GM12874 (cell line): ENCODE measurements around the gene M1AP.

ENCODE experiments used
- CTCF ChIP-seq: IDR thresholded peaks from 2 replicates; pipeline ENCODE4 v1.5.1; 2011; ENCODE audit warnings: low read depth, mild to moderate bottlenecking, control low read depth, low read length, moderate library complexity; ENCODE audit not compliant: insufficient read depth

The M1AP gene

GRCh38 chr2:74548285-74548899 lies 99.7 kb downstream of the M1AP start:
- TF ChIP-seq CTCF: no peak

GRCh38 chr2:74546004-74546403 lies 102.1 kb downstream of the M1AP start:
- TF ChIP-seq CTCF: no peak

DNA sequence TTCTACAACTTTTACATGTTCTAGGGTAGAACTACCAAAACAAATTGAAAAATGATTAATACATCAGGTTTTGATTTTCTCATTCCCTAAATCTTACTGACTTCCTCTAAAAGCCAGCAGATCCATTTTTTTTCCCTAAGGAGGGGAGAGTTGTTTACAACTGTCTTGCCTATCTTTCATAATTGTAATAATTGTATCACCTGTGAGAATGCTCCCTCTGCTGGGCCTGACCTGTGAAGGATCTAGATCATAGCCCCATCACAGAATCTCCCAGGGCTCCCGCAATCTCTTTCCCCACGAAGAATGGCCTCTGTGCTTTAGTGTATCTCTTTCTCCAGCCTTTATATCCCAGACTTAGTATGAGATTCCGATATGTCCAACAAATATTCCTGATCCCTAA lies 103.5 kb downstream of the M1AP start:
- TF ChIP-seq CTCF: peak; percentile 28; the same call in 1 of the 2 replicates

DNA sequence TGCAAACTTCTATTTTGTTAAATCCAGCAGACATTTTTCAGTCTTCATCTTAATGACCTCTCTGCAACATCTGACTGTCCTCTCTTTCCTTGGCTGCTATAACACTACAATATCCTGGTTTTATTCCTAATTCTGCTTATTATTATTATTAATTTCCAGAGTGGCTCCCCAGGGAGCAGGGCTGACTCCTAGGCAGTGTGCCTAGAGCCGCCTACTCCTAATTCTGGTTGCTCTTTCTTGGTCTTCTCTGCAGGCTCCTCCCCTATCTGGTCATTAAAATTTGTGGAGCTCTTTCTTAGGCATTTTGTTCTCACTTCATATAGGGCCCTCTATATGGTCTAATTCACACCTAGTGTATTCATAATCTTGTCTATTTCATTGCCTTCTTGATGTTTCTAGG lies 105.2 kb downstream of the M1AP start:
- no peak for TF ChIP-seq CTCF

GRCh38 chr2:74540291-74540690 lies 107.8 kb downstream of the M1AP start:
- TF ChIP-seq CTCF: no peak

DNA sequence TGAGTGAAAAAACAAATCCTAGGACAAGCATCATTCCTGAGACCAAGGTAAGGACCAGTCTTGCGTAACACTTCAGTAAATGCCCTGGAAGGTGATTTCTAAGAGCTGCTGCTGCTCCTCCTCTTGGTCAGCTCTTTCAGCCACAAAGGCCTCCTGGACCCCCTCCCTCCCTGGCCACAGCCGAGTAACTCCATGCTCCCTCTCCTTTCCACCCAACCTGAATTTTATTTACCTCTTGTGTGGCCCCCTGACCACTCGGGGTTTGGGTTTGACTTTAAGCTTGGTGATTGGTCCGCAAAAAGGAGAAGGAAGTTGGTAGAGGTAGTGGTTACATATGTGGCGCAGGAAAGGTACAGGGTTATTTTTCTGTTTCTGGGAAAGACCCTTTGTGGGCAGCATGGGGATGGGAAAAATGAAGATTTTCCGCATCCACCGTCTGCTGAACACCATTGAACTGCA lies 109.2 kb downstream of the M1AP start:
- no peak for TF ChIP-seq CTCF

DNA sequence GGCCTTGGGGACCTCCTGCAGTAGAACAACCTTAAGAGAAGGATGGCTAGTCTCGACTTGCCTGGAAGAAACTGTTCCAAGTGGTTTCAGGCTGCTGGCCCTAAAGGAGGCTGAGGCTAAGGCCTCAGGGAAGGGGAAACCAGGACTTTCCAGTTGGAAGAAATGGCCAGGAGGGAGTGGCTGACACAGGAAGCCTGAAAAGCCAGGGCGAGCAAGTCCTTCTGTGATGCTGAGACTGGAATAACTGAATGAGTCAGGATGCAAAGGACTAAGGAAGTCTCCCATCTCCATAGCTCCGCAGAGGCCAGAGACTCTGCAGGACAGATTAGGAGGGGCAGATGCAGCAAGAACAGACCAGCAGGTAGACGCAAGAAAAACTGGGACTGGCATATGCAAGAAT lies 111.0 kb downstream of the M1AP start:
- TF ChIP-seq CTCF: no peak
